ENCODE measurements around the gene ENTREP1.
"Not testable (repeated sequence)": the region's sequence is repeated elsewhere in the genome, so short reads cannot be mapped to it uniquely, and the experiment has no call there.

The ENTREP1 gene

GRCh38 chr9:69377291-69377690, 52.3 kb downstream of the ENTREP1 start:
- no peak for DNase-seq

GRCh38 chr9:69377981-69378380, 53.0 kb downstream of the ENTREP1 start:
- no peak for DNase-seq

DNA sequence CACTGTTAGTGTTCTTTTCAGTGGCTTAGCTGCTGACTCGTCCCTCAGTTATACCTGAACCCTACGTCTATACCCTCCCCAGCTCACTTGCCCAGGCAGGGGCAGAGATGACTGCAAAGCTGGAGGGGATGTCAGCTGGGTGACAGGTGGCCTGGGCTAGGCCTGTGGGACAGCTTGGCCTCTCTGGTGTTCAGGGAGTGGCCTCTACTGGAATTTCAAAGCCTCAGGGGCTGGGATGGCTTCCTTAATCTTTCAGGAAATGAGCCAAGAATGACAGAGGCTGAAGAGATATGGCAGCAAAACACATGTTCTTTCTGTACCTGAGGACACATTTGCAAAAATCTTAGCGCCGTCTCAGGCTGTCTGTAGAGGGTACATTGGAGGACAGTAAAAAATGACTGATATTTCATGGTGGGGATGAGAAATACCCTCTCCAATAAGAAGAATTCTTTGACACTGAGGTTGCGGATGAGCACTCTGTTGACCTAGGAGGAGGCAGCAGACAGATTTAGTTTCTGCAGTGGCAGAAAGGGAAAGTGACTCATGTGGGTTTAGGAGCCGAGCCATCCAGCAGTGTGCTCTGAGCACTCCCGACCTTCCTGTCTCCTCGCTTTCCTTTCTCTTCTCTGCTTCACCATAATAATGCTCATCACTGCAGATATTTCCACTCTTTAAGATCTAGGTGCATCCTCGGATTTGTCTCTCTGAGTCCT, 54.4 kb downstream of the ENTREP1 start:
- no peak for DNase-seq

- no peak for DNase-seq
These were observed 55.3 kb downstream of the ENTREP1 start for GRCh38 chr9:69380301-69380700.

GRCh38 chr9:69380811-69381210, 55.8 kb downstream of the ENTREP1 start:
- no peak for DNase-seq

DNA sequence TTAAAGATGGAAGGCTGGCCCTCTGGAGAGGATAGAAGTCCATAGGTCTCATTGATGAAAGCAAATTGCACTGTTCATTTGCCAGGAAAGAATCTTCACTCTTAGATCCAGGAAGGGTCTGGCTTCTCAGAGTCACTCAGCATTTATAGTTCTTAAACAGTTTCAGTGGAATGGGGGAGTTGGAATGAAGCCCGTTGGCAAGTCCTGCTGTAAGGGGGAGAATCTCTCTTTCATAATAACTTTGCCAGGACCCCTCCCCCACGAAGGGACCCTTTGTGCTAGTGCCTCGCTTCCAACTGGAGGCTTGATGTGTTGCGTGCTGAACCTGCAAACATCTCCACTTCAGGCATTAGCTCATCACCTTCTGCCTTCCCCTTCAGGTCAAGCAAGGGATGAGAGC, 57.1 kb downstream of the ENTREP1 start:
- DNase-seq, result no peak

DNA sequence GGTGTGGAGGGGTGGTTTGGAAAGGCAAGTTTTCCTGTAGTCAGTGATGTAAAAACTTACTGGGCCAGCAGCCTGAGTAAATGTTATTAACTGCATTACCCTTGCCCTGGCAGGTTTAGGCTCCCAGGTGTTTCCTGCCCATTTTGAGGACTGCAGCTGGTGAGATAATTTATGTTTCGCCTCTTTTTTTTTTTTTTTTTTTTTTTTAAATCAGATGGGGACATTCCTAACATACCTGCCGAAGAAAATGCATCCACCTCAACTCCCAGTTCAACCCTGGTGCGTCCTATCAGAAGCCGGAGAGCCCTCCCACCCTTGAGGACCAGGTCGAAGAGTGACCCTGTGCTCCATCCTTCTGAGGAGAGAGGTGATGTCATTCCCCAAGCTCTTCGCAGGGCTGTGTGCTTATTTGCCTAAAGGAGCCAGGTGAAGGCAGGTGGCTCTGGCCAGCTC, 60.6 kb downstream of the ENTREP1 start:
- no peak for DNase-seq

- DNase-seq, result no peak
These were observed 61.6 kb downstream of the ENTREP1 start for GRCh38 chr9:69386651-69387050.

- no peak for DNase-seq
These were observed 63.6 kb downstream of the ENTREP1 start for GRCh38 chr9:69388596-69388995.

GRCh38 chr9:69389437-69389995, 64.5 kb downstream of the ENTREP1 start:
- no peak for DNase-seq

DNA sequence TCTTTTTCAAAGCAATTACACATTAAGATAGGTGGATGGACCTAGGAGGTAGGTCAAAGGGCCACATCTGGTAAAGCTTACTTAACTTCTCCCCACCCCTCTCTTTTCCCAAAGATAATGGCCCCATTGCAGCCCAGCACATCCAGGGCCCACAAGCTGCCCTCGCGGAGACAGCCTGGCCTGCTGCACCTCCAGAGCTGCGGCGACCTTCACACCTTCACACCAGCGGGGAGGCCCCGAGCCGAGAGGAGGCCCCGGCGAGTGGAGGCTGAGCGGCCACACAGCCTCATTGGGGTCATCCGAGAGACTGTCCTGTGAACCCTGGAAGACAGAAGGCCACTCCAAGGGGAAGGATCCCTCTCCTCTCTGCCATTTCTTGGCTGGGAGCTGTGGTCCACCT, 66.5 kb downstream of the ENTREP1 start:
- no peak for DNase-seq

- no peak for DNase-seq
These were observed 66.9 kb downstream of the ENTREP1 start for GRCh38 chr9:69391946-69392345.

DNA sequence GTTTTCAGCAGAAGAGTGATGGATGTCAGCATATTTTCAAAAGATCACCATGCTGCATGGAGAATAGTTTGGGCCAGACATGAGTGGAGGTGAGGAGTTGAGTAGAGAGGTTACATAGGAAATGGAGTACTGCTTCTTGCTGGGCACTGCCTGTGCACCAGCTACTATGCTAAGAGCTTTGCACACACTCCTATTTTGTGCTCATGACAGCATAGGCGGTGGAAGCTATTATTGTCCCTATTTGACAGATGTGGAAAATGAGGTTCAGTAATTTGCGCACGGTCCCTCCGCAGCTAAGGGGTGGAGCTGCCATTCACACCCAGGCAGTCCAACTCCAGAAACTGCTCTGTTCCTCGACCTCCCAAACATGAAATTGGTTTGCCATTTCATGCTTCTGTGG, 67.8 kb downstream of the ENTREP1 start:
- DNase-seq, result no peak

- DNase-seq, result no peak
These were observed 68.4 kb downstream of the ENTREP1 start for GRCh38 chr9:69393425-69393824.

- no peak for DNase-seq
These were observed 70.7 kb downstream of the ENTREP1 start for GRCh38 chr9:69395718-69396117.

- no peak for DNase-seq
These were observed 71.7 kb downstream of the ENTREP1 start for GRCh38 chr9:69396759-69397158.

DNA sequence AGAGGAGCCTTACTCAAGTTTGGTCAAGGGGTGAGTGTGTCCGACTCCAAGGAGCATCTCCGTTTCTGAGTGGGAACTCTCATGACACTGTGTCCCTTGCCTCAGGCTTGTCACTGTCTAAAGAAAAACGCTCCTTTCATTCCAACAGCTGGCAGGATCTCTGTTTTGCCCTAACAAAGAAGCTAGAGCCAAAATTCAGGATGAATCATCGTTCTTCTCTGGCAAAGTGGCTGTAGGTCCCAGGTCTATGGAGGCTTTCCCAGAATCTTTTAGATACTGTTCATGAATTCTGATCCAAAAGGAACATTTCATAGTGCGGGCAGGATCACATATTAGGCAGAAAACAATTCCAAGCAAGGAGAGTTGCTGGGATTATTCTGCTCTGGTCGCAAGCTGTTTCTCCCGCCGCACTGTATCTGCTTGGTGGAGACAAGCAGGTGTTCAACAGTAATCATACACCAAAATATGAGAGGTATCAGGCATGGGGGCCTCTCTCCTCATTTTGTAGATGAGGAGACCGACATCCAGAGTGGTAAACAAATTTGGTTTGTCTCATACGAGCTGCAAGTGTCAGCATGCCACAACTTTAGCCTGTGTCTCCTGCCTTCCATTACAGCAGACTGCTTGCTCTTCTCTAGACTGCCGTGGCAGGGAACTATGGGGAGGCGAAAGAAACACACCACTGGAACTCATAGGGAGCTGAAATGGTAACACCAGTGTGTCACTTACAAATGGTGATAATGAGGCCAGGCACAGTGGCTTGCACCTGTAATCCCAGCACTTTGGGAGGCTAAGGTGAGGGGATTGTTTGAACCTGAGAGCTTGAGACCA, 72.6 kb downstream of the ENTREP1 start:
- no peak for DNase-seq

GRCh38 chr9:69400470-69400869, 75.5 kb downstream of the ENTREP1 start:
- no peak for DNase-seq

- not testable (repeated sequence) for DNase-seq
These were observed 84.9 kb downstream of the ENTREP1 start for GRCh38 chr9:69409936-69410335.

DNA sequence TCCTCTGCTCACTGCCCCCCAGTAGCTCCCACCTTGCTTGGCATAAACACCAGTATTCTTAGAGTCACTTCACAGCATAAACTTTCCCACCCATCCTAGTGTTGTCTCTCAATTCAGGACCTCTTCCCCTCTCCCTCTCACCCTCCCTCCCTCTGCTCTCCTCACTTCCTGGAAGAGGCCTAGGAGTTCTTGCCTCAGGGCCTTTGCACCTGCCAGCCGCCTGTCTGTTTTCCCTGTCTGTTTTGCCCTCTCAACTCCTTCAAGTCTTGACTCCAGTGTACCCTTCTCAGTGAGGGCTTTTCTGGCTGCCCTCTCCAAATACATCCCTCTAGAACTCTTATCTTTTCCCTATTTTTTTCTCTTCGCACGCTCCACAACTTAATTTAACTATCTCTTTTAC, 86.2 kb downstream of the ENTREP1 start:
- DNase-seq, result no peak

DNA sequence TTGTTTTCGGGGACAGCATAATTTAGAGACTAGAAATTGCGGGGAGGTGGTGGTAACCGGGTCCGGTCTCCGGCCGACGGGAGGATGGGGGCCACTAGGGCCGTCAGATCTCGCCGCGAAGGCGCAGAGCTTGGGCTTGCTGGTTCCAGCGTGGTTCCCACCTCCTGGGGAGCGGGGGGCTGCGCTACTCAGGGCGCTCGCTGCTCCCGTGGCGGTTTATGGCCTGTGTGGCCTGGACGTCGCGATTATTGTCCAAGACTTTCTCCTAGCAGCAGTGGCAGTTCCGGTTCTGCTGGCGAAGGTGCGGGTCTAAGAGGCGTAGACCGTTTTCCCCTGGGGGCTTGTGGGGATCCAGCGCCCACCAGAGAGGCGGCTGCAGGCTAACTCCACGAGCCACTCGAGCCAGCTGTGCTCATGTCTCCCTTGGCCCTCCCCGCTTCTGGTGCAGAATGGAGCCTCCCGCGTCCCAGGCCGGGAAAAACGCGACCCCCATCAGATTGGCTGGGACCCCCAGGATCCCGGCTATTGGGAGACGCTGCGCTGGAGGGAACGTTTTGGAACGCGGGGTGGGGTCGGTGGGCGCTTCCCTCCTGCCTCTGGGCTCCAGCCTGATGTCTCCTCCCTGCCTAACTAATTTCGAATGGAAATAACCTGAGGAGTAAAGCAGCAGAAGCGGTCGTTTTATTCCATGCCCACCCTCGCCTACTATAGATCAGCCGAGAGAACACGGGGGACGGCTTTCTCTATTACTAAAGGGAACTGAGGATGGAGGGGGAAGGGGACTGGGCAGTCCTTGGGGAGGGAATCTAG, 87.1 kb downstream of the ENTREP1 start:
- DNase-seq, result no peak

DNA sequence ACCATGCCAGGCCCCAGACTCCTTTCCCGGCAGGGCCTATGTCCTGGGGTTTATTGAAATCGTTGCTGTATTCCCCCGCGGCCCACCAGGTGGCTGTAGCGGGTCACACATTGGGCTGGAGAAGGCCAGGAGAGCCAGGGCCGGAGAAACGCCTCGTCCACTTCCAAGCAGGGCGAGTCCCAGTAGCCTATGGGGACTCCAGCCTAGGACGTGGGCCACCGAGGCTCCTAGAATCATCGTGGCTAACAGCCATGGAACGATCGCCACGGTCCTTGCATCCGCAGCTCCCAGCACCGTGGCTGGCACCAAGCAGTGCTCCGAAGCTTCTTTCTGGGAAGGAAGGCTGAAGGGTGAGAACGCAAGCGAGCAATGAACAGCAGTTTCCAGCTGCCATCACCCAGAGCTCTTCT, 87.7 kb downstream of the ENTREP1 start:
- no peak for DNase-seq

GRCh38 chr9:69420611-69421270, 95.7 kb downstream of the ENTREP1 start:
- DNase-seq, result no peak

All from activated CD4-positive, alpha-beta T cell treated with anti-CD3 and anti-CD28 coated beads, Interleukin-10, Interleukin-2, amounts not matched to agents 100 ng/mL and 50 ng/mL, durations not matched to agents 16 hours and 8 hours (primary cell).